ENCODE results near the gene BPIFB1. TPM values are rescaled to one million over a fixed set of nuclear protein-coding genes. Genes with fewer than 3 reads are reported as not detected.

Gene BPIFB1
- total and polyA plus RNA-seq, 2 of the 13 experiments (the other 11 are each of a cell fraction or from before 2014, with no cell fraction given) = 0.82 to 4.4 TPM

DNA sequence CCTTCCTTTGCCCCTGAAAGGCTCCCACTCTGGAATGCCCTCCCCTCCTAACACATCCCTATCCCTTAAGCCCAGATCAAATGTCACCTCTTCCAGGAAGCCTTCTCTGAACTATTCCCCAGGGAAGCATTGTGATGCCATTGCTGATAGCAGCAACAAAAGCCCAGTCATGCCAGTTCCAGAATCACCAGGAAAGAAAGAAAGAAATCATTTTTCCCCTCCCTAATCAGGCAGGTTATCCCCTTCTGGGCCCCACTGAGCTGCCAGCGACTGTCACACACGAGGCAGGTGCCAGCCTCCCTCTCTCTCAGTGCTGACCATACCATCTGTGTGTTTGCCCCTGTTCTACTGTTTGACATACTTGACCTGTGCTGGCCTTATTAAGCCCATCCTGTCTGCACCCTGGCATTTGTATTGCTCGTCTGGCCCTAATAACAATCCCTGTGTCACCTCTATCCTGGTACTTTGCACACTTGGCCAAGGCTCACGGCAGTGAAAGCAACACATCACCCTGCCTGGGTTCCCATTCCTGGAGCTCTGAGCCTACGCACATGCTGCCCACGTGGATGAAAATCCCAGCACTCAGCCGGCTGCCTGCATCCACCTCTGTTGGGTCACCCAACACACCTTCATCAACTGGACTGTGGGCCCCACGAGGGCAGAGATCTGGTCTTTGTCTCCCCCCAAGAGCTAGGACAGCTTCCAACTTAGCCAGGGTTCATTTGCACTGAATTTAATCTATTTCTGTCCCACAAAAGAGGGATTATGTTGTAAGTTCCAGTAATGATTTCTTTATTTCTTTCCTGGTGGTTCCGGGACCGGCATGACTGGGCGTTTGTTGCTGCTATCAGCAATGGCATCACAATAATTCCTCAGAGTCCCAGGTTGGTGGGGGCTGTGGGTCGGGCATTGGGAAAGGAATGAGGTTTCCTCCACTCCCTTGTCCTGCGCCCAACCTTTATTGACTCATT, 5.3 kb upstream of the BPIFB1 start (continued):
- TF ChIP-seq, protein P1, sequence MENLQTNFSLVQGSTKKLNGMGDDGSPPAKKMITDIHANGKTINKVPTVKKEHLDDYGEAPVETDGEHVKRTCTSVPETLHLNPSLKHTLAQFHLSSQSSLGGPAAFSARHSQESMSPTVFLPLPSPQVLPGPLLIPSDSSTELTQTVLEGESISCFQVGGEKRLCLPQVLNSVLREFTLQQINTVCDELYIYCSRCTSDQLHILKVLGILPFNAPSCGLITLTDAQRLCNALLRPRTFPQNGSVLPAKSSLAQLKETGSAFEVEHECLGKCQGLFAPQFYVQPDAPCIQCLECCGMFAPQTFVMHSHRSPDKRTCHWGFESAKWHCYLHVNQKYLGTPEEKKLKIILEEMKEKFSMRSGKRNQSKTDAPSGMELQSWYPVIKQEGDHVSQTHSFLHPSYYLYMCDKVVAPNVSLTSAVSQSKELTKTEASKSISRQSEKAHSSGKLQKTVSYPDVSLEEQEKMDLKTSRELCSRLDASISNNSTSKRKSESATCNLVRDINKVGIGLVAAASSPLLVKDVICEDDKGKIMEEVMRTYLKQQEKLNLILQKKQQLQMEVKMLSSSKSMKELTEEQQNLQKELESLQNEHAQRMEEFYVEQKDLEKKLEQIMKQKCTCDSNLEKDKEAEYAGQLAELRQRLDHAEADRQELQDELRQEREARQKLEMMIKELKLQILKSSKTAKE (CRISPR knock-in tag; IDR thresholded peaks at IDR 0.05; ENCODE audit: borderline replicate concordance) = peak; percentile 10; the same call in 1 of the 2 replicates
- TF ChIP-seq ZNF564 (CRISPR knock-in tag; IDR thresholded peaks at IDR 0.05) (peak; percentile 87; the same call in 1 of the 2 replicates), ZNF451 (CRISPR knock-in tag; IDR thresholded peaks at IDR 0.05) (peak; percentile 61; the same call in 1 of the 2 replicates), ZNF790 (CRISPR knock-in tag; IDR thresholded peaks at IDR 0.05; ENCODE audit: borderline replicate concordance) (peak; percentile 80; the same call in 1 of the 2 replicates), PHB2 (IDR thresholded peaks at IDR 0.05; ENCODE audit: partially characterized antibody) (no peak), ZNF670 (CRISPR knock-in tag; IDR thresholded peaks at IDR 0.05; ENCODE audit: borderline replicate concordance) (0 out of 2 replicates have a peak, but pooled peaks have one; percentile 8), GATAD1 (CRISPR knock-in tag; IDR thresholded peaks at IDR 0.05) (peak; percentile 70), ZNF782 (CRISPR knock-in tag; IDR thresholded peaks at IDR 0.05; ENCODE audit: borderline replicate concordance) (peak; percentile 73; the same call in 1 of the 2 replicates), HCFC1 (IDR thresholded peaks at IDR 0.05; ENCODE audit: low read depth, low read length) (no peak), EHMT2 (IDR thresholded peaks at IDR 0.05; ENCODE audit: borderline replicate concordance, low read depth, low read length) (peak; percentile 70; the same call in 1 of the 2 replicates), IKZF4 (CRISPR knock-in tag; IDR thresholded peaks at IDR 0.05; ENCODE audit: borderline replicate concordance, low read depth, not compliant biosample characterization) (peak; percentile 77), ZNF430 (CRISPR knock-in tag; IDR thresholded peaks at IDR 0.05) (peak; percentile 99), ZBTB38 (CRISPR knock-in tag; IDR thresholded peaks at IDR 0.05) (peak; percentile 90), NCOA5 (CRISPR knock-in tag; IDR thresholded peaks at IDR 0.05) (no peak), RNF2 (conservative IDR thresholded peaks at IDR 0.05; ENCODE audit: low read depth) (peak; percentile 95), BCL6 (CRISPR knock-in tag; IDR thresholded peaks at IDR 0.05) (peak; percentile 77), MXD4 (CRISPR knock-in tag; IDR thresholded peaks at IDR 0.05) (peak; percentile 62; the same call in 1 of the 2 replicates), NR1H2 (CRISPR knock-in tag; IDR thresholded peaks at IDR 0.05; ENCODE audit: borderline replicate concordance, low read depth) (peak; percentile 94)
- TF ChIP-seq, protein P2, sequence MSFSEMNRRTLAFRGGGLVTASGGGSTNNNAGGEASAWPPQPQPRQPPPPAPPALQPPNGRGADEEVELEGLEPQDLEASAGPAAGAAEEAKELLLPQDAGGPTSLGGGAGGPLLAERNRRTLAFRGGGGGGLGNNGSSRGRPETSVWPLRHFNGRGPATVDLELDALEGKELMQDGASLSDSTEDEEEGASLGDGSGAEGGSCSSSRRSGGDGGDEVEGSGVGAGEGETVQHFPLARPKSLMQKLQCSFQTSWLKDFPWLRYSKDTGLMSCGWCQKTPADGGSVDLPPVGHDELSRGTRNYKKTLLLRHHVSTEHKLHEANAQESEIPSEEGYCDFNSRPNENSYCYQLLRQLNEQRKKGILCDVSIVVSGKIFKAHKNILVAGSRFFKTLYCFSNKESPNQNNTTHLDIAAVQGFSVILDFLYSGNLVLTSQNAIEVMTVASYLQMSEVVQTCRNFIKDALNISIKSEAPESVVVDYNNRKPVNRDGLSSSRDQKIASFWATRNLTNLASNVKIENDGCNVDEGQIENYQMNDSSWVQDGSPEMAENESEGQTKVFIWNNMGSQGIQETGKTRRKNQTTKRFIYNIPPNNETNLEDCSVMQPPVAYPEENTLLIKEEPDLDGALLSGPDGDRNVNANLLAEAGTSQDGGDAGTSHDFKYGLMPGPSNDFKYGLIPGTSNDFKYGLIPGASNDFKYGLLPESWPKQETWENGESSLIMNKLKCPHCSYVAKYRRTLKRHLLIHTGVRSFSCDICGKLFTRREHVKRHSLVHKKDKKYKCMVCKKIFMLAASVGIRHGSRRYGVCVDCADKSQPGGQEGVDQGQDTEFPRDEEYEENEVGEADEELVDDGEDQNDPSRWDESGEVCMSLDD (CRISPR knock-in tag; IDR thresholded peaks at IDR 0.05; ENCODE audit: borderline replicate concordance) = no peak
- TF ChIP-seq, protein P3, sequence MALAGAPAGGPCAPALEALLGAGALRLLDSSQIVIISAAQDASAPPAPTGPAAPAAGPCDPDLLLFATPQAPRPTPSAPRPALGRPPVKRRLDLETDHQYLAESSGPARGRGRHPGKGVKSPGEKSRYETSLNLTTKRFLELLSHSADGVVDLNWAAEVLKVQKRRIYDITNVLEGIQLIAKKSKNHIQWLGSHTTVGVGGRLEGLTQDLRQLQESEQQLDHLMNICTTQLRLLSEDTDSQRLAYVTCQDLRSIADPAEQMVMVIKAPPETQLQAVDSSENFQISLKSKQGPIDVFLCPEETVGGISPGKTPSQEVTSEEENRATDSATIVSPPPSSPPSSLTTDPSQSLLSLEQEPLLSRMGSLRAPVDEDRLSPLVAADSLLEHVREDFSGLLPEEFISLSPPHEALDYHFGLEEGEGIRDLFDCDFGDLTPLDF (CRISPR knock-in tag; IDR thresholded peaks at IDR 0.05) = no peak
- TF ChIP-seq, protein P4, sequence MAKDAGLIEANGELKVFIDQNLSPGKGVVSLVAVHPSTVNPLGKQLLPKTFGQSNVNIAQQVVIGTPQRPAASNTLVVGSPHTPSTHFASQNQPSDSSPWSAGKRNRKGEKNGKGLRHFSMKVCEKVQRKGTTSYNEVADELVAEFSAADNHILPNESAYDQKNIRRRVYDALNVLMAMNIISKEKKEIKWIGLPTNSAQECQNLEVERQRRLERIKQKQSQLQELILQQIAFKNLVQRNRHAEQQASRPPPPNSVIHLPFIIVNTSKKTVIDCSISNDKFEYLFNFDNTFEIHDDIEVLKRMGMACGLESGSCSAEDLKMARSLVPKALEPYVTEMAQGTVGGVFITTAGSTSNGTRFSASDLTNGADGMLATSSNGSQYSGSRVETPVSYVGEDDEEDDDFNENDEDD (CRISPR knock-in tag; IDR thresholded peaks at IDR 0.05; ENCODE audit: borderline replicate concordance) = peak; percentile 82; the same call in 1 of the 2 replicates

All from HepG2 (cell line).